CD4-positive, alpha-beta T cell treated with Interleukin-1 beta for 1 hour (primary cell): ENCODE measurements around the gene DNM3.

Experiments used
- DNase-seq, 2 donors: peaks; one replicate each; pipeline ENCODE4 v3.0.0-alpha.2; 2020 to 2022

Gene DNM3

DNA sequence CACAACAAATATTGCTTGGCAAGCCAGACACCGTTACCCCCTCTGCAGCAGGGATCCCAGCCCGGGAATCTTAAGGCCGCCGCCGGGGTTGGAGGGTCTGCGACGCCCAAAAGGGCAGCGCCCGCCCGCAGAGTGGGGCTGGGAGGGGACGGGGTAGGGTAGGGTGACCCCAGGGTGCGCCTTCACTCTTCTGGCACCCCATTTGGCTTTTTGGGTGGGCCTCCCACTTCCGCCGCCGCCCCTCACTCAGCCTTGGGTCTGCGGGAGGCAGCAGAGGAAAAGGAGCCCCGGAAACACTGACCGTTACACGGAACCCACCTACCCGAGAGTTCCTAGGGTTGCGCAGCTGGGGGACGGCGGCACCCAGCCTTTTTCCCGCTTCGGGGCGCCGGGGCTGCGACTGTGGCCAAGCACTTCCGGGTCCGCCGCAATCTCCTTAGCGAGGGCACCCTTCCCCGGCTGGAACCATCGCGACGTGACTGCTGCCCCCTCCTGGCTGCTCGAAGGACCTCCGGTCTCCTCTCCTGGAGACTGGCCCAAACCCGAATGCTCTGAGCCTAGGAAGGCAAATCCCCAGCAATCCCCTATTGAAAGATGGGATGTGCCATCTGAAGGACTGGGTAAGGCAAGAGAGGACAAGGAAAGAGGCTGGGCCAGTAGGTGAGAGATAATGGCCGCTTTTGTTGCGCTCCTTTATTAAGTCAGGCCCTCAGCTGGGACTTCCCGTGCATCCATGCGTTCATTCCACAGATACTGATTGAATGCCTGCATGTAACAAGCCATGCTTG, 602.6 kb downstream of the DNM3 start, which contains the start of gene PIGC:
Gene PIGC (minus strand): TSS at position 404 of the 788 bp plus-strand sequence. CDS start 1,447 bp downstream, outside the sequence.
- DNase-seq: peak; percentile 89 to 90

DNA sequence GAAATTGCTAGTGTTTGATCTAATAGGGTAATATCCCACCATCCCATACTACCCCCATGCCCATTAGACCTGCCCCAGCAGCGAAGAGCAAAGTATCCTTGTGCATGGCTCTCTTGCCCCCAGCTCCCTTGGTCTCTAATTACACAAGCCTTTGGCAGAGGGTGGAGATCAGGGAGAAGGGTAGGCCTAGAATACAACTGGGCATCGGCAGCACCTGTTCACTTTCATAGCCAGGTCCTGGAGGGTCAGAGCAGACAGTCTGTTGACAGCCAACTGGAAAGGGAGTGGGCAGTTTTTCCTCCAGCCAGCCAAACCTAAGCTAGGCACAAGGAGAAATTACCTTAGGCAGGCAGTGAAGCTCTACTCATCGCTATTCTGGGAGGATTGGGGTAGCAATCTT, 605.2 kb downstream of the DNM3 start:
- DNase-seq: no peak

DNA sequence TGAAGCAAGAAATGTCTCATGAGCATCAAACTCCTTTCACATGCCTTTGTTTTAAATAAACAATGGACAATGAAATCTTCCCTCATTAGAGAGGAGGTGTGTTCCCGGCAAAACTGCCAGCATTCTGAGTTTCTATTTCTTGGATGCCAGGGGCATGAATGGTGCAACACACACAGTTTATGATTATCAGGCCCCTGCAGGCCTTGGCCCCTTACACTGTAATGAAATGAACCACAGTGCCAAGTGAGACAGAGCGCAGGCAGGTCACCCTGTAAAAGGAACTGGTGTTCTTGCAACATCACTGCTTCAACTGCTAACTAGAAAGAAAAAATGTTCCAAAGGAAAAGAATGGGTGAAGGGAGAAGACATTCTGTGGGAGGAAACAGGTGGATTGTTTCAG, 606.3 kb downstream of the DNM3 start:
- no peak for DNase-seq

DNA sequence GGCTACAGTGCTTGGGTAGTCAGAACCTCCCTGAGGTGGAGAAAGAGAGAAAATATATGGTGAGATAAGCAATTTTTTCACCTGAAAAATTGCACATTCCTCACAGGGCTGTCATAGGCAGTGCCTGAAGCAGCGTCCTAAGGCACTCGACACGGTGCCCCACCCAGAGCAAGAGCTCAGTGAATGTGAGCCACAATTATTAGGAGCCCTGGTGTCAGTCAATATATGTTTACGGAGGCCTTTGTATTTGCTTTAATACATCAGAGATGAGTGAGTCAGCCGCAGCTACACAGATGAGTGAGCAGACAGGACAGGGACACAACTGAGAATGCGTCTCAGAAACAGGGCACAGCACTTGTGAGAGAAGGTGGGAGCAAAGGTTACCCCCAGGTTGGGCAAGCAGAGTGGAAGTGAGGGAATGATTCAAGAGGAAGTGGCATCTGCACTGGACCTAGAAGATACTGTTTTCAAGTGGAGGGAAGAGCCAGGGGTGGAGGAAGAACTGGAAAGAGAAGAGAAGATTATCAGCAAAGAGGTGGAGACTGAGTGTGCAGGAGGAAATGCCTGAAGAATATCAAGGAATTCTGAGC, 607.8 kb downstream of the DNM3 start:
- no peak for DNase-seq

DNA sequence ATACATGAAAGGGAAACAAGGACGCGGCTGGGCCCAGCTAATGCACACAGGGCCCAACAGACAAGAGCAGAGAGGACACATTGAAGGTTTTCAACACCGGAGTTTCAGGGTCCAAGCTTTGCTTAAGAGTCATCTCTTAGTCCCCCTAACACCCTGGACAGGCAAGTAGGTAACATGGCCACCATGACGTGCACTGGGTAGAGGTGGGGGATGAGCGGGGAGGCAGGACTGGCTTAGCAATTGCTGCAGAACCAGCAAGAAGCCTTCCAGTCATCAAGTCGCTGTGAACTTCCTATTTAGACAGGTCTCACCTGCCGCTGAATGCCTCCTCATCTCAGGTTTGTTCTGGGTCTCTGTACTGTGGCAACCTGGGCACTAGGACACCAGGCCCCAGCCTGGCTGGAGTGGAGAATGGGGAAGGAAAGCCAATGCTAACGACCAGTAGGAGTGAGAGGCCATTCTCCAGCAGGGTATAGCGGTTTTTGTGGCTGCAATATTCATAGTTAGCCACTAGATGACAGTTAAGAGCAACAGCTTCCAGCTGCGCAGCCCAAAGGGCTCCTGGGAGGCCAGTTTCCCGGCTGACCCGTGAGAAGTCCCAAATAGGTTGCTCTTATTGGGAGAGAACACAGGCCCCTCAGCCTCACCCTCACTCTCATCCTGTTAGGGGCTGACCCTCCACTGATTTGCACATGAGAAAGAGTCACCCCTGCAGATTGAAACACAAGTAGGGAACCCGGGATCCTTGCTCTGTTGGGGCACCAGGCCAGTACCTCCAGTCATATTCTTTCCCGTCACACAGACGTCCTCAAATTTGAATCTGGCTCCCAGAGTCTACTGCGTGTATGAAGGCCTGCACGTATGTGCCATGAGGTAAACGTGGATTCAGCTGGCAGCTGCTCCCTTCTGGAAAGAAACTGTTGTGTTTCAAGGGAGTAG, 608.6 kb downstream of the DNM3 start:
- DNase-seq: peak; percentile 31 to 57

DNA sequence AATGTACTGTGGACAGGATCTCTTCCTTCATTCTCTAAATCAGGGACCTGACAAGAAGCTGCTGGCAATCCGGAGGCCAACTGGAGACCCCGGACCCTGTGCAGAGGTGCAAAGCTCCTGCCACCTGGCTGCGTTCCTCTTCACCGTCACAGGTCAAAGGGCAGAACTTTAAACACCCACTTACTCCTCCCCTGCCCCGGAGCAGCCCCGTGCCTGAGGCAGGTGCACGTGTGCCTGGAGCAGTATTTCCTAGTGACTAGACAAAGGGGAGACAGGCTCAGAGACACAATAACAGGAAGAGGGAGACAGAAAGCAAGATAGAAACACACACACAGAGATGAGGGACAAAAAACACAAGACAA, 609.2 kb downstream of the DNM3 start:
- DNase-seq: no peak

DNA sequence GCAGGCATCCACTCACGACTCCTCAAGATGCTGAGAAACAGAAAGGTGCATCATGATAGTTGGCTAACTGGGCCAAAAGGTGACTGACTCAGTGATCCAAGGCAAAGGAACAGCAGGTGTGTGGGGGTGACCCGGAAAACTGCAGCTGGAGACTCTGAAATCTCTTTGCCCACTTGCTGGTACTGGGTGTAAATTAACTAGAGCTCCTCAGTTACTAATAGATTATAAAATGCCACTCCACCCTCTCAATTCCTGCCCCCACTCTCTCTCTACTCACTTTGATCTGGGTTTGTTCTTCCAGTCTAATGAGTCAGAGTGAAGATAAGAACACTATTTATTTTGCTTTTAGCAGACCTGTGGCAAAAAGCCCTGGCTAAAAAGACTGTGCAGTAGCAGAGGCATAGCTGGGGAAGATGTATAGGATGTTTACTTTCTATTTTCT, 609.7 kb downstream of the DNM3 start:
- DNase-seq: no peak

DNA sequence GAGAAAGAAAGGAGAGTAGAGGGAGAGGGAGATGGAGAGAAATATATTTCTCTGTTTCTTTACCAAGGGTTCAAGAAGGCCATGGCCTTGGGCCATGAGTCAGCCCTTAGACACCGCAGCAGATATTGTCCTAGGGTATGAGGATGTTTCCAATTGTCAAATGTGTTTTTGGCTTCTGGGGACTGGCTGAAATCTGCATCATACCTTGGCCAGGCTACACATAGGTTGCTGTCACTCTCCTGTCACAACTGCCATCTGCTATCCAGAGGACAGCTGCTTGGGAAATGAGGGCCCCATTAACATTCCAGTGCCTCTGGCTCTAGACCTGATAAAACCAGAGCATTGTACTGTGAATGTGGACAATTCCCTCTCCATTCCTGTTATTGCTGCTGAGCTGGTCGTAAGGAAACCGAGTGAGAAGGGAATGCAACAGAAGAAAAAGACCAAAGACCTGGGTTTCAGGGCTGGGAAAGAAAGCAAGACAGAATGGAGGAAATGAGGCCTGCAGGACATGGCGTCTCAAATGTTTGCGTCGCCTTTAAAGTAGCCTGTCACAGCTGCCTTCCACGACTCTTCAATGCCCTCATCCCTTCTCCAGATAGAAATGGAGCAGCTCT, 611.3 kb downstream of the DNM3 start:
- DNase-seq: no peak

DNA sequence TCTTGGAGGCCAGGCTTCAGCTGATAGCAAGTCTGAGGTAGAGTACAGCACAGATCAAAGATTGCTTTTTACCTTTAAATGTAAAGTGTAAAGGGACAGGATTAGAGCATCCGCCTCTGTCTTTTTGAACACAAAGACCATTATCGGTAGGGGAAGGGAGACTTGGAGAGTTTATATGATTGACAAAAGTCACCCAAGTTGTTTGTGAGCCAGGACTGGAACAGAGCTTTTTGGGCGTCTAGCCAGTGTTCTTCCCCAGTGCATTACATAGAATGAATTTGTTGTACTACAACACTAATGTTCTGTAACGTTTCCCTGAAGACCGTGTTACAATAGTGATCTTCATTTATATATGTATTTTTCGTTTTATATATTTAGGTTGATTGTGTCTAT, 611.9 kb downstream of the DNM3 start:
- DNase-seq: no peak

DNA sequence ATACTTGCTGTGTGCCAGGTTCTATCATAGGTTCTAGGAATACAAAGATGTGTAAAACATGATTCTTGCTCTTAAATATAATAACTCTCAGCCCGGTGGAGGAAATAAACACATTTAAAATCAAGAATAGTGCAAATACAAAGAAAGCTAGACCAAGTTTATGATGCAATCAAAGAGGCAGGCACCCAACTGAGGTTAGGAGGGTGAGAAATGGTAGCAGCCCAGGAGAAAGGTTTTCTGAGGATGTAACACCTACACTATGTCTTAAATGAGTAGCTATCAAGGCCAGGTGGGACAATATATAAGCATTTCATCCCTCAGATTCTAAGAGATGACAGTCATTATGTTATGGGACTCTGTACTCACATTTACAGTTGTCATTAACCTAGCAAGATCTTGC, 612.3 kb downstream of the DNM3 start:
- no peak for DNase-seq

DNA sequence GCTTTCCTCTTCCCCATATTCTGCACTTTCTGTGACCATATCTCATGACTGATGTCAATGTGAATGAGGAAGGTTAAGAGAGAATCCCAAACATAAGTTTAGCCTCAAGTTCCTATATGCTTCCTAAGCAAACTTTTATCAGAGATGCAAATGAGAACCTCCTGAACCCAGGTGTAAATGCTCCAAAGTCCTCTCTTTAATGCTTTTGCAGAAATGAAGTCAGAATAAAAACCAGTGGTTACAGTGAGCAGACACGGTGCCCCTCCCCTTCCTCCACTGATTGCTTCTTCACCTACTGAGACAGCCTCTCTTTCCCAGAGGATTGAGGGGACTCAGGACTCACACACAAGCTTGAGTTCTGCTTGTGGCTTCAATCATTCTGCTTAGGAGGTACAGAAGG, 614.2 kb downstream of the DNM3 start:
- DNase-seq: no peak

DNA sequence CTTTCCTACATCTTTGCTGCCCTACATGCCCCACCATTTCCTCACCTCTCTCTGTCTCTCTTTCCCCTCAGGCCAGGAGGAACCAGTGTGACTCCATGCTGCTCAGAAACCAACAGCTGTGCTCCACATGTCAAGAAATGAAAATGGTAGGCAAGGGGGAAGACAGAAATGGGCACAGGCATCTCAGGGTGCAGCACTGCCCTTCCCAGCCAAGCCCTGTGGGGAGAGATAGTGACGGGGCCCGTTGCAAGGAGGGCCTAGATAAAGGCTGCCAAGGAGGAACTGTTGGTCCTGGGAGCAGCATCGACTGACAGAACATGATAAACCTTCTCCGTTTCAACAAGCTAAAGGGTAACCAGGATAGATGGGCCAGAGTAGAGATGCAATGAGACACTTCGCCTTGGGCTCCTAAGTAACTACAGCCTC, 615.1 kb downstream of the DNM3 start:
- DNase-seq: no peak

DNA sequence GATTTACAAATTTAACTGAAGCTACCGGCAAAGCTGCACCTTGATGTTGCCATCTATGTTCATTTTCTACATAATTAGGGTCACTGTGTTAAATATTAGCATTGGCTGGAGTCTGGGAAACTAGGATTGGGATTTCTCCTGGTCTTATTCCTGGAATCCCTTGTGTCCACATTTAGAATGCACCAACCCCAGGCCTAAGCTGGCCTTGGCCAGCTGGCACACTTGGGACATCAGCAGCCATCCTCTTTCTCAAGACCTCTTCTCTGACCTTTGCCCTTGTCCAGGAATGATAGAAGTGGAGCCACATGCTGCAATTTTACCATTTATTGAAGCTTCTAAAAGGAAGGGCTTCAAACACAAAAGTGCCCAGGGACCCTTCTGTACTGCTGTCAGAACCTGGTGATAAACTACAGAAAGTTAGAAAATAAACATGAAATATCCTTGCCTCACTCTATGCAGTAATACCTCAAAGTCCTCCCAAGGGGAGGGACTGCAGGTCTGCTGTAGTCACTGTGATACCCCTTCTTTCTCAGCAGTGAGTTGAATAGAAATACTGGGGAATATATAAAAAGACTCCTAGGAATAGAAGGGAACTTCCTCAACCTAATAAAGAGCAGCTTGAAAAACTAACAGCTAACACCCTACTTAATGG, 616.3 kb downstream of the DNM3 start:
- no peak for DNase-seq

DNA sequence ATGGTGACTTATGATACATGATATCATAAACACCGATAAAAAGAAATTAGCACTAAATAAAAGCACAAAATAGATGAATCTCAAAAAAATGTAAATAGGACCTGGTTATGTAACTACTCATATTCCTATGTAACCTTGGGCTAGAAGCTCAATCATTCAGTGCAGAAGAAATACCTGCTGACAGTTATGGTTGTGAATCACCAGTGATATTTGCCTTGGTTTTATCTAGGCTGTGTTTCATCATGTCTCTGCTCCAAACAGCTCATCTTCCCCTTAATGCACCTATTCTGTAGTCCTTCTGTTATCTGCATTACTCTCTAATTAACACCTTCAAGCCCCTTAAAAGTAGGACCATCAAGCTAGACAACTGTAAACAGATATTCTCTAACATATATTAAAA, 618.9 kb downstream of the DNM3 start:
- no peak for DNase-seq

DNA sequence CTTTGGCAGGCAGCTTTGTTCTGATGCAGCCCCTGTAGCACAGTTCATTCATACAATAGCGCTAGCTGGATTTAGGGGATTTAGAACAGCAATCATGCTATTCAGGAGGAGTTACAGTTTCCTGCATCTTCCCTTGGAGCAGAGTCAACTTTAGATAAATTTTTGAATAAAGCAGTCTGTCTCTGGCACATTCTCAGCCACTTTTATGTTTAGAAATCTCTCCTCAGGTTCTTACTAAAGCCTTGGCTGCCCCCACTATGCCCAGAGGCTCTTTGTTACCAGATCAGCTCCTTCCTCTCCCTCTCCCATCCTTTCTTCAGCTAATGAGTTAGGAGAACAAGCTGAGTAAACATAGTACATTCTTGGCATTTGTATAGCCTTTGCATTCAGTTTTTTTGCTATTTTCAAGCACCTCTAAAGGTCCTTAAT, 619.6 kb downstream of the DNM3 start:
- no peak for DNase-seq
